CD4-positive, alpha-beta T cell treated with Interleukin-10 for 1 hour (primary cell): Measurements from ENCODE around the gene SLC35F6.
"Not testable (repeated sequence)": the region's sequence is repeated elsewhere in the genome, so short reads cannot be mapped to it uniquely, and the experiment has no call there.

Experiments
- DNase-seq: peaks from one replicate; pipeline ENCODE4 v3.0.0-alpha.2; 2020

SLC35F6 gene

DNA sequence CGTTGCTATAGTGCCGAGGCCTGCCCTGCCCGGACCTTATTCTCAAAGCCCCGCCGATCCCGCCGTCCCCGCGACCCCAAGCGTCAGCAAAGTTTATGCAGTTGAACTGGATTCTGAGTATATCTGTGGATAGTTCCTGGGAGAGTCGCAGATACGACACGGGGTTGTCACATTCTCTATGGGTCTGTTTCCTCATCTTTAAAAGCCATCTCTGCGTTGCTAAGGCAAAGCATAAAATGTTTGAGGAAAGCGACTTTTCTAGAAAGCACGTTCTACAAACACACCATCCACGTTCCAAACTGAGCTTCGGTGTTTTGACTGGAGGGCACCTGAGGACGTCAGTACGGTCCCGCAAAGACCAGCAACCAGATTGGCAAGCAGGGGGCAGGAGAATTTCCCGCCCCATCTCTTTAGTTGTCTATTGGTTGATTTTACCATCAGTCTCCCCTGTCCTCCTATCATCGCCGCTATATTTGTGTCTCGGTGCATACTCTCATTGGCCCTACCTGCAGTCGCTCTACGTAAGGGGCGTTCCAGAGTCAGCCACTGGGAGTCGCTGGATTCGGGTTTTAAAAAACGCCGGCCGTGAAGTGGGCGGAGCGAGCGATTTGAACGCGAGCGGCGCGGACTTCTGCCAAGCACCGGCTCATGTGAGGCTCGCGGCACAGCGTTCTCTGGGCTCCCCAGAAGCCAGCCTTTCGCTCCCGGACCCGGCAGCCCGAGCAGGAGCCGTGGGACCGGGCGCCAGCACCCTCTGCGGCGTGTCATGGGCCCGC, 21.5 kb downstream of the SLC35F6 start, which contains the start of gene CENPA:
TSS of gene CENPA (plus strand) at position 626 of the 776 bp plus-strand sequence. CDS start at position 767, 141 bp downstream.
- DNase-seq: peak; percentile 98

DNA sequence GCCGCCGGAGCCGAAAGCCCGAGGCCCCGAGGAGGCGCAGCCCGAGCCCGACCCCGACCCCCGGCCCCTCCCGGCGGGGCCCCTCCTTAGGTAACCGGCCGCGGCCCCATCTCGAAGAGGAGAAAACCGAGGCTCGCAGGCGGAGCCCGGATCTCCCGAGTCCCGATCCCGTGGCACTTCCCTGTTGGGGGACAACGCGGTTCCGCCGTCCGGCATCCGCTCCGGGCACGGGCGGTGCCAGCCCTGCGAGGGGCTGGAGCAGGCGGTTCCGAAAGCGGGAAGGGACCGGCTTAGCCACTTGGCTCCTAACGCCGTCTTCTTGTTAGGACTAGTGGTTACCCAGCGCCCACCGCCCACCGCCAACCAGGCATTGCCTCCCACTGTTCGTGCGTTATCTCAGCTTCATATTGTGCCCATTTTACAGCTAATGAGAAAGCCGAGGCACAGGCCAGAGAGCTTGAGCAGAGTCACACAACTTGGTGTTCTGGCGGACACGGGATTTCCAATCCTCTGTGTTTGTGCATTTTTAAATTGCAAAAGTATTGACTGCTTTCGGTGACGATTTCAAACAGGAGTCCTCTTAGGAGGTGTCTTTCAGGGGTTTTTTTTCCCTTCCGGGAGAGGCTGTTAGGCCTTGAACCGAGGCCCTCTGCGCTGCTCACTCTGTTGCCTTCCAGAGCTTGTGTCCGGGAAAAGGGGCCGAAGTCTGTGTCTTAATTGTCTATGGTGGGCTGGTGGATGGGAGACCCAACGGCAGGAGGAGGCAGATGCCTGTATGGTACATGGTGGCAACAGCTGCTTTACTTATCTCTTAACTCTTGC, 22.3 kb downstream of the SLC35F6 start:
- DNase-seq: peak; percentile 8

DNA sequence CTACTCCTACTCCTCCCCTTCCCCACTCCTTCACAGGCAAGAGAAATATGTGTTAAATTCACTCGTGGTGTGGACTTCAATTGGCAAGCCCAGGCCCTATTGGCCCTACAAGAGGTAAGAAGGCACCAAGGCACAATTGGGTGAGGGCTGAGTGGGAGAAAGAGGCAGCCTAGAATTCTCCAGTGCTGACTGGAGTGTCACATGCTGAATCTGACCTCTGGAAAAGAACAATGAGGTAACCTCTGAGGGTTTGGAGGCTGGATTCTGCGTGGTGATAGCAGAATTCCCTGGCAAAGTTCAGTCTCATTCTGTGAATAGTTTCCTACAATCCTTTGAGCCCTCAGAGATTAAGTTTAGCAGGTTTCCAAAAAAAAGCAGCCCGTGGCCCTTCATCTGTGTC, 28.6 kb downstream of the SLC35F6 start:
- DNase-seq: no peak

GRCh38 chr2:26793518-26793917, 29.4 kb downstream of the SLC35F6 start:
- DNase-seq: no peak

DNA sequence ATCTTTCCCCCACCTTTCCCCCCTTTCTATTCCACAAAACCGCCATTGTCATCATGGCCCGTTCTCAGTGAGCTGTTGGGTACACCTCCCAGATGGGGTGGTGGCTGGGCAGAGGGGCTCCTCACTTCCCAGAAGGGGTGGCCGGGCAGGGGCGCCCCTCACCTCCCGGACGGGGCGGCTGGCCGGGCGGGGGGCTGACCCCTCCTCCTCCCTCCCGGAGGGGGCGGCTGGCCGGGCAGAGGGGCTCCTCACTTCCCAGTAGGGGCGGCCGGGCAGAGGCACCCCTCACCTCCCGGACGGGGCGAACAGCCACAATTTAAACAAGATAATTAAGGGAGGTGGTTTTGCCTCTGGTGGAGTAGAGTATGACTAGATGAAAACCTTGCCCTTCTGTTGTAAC, 31.1 kb downstream of the SLC35F6 start:
- not testable (repeated sequence) for DNase-seq

GRCh38 chr2:26801328-26801727, 37.2 kb downstream of the SLC35F6 start:
- no peak for DNase-seq

- DNase-seq: no peak
These were observed 37.7 kb downstream of the SLC35F6 start for GRCh38 chr2:26801796-26802195.

DNA sequence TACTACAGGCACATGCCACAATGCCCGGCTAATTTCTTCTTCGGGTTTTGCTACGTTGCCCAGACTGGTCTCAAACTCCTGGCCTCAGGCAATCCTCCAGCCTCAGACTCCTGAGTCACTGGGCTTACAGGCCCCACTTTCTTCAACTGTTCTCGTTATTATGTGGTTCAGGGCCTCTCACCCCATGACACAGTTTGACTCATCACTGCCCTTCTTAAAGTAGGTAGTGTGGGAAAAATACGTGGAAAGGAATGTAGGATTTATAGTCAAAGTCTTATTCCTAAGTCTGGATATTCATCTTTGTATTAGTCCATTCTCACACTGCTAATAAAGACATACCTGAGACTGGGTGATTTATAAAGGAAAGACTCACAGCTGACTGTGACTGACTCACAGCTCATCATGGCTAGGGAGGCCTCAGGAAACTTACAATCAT, 41.2 kb downstream of the SLC35F6 start:
- DNase-seq: no peak

DNA sequence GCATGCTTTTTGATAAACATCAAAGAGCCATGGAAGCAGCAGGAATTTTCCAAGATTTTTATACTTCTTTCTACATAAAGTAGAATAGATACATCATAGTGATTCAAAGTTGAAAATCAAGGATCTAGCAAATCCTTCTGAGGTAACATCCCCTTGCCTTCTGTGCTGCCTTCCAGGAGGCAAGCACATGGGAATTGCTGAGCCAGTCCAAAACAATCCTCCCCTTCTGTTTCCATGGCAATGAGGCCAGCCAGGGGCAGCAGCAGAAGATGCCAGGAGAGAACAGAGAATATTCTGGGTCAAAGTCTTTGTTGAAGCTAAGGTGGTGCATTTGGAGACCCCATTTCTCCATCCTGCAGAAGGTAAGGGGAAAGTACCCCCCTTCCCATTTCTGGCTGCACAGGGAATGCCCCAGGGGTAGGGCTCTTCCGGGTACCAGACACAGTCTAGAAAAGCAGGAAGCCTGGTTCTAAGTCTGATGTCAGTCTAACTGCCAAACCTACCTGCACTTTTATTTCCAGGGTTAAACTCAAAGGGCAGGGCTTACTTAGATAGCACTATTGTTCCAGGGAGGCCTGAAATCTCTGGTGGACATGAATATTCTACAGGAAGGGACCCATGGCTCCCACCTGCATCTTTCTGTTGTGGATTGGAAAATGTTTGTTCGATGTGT, 43.8 kb downstream of the SLC35F6 start:
- DNase-seq: no peak

GRCh38 chr2:26809211-26809610, 45.1 kb downstream of the SLC35F6 start:
- DNase-seq: no peak

GRCh38 chr2:26809876-26810577, 45.9 kb downstream of the SLC35F6 start:
- DNase-seq: peak; percentile 4

DNA sequence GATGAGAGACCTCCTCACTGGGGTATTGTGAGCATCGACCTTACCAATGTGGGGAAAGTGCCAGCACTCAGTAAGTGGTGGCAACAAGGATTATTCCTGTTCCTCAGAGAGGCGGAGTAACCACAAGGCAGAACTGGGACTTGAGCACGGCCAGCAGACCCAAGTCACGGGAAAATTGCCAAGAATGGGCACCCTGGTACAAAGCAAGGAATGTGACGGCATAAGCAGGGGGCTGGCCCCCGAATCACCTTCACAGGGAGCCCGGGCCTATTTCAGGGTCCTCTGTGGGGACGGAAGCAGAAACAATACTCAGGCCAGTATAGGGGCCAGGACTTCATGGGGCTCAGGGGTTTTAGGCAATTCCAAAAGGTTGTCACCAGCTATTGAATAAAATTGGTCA, 47.2 kb downstream of the SLC35F6 start:
- no peak for DNase-seq

GRCh38 chr2:26811791-26812694, 48.0 kb downstream of the SLC35F6 start:
- no peak for DNase-seq

- no peak for DNase-seq
These were observed 48.6 kb downstream of the SLC35F6 start for GRCh38 chr2:26812731-26813130.

DNA sequence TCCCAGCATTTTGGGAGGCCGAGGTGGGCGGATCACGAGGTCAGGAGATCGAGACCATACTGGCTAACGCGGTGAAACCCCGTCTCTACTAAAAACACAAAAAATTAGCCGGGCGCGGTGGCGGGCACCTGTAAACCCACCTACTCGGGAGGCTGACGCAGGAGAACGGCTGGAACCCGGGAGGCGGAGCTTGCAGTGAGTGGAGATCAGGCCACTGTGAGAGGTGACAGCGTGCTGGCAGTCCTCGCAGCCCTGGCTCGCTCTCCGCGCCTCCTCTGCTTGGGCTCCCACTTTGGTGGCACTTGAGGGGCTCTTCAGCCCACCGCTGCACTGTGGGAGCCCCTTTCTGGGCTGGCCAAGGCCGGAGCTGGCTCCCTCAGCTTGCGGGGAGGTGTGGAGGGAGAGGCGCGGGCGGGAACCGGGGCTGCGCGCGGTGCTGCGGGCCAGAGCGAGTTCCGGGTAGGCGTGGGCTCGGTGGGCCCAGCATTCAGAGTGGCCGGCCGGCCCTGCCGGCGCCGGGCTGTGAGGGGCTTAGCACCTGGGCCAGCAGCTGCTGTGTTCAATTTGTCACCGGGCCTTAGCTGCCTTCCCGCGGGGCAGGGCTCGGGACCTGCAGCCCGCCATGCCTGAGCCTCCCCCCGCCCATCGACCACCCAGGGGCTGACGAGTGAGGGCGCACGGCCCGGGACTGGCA, 50.1 kb downstream of the SLC35F6 start:
- DNase-seq: not testable (repeated sequence)

GRCh38 chr2:26816893-26817292, 52.8 kb downstream of the SLC35F6 start:
- DNase-seq: no peak

GRCh38 chr2:26818255-26818654, 54.2 kb downstream of the SLC35F6 start:
- DNase-seq: no peak

GRCh38 chr2:26818972-26819371, 54.9 kb downstream of the SLC35F6 start:
- DNase-seq: no peak

DNA sequence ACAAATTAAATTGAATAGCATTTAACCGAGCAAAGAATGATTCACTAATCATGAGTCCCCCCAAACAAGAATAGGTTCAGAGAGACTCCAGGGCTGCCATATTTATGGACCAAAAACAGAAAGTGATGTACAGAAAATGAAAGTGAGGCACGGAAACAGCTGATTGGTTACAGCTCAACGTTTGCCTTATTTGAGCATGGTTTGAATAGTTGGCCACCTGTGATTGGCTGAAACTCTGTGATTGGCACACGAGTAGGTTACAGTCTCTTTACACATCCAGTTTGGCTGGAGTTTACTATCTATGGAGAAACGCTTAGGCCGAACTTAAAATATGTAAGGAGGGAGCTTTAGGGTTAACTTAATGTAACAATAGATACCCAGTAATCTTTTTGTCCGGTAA, 56.8 kb downstream of the SLC35F6 start:
- no peak for DNase-seq

GRCh38 chr2:26822877-26823276, 58.8 kb downstream of the SLC35F6 start:
- DNase-seq: no peak
